GM23338 (cell line): ENCODE results near the gene HHAT.

Experiments
- CREB1 ChIP-seq: fragments of 250-450 bp; sonication (Bioruptor Pico); IDR thresholded peaks from 2 replicates; pipeline ENCODE4 v1.5.0; 2020; ENCODE audit warnings: low read depth, mild to moderate bottlenecking, moderate library complexity
- EZH2 ChIP-seq: fragments of 200-600 bp; sonication (generic); IDR thresholded peaks from one replicate; pipeline ENCODE4 v1.8.0; 2017; ENCODE audit warnings: antibody characterized with exemption, mild to moderate bottlenecking, low read depth; ENCODE audit not compliant: unreplicated experiment
- EZH2phosphoT487 ChIP-seq: fragments of 200-600 bp; sonication (generic); IDR thresholded peaks from one replicate; pipeline ENCODE4 v1.8.1; 2018; ENCODE audit warnings: antibody characterized with exemption; ENCODE audit not compliant: unreplicated experiment
- JUNB ChIP-seq: IDR thresholded peaks from one replicate; pipeline ENCODE4 v1.6.1; 2016; ENCODE audit warnings: antibody characterized with exemption; ENCODE audit not compliant: unreplicated experiment
- POLR2AphosphoS5 ChIP-seq: IDR thresholded peaks from 2 replicates; pipeline ENCODE4 v1.6.1; 2016; ENCODE audit warnings: antibody characterized with exemption, low read depth
- REST ChIP-seq: IDR thresholded peaks from one replicate; pipeline ENCODE4 v1.6.1; 2018; ENCODE audit warnings: antibody characterized with exemption; ENCODE audit not compliant: unreplicated experiment
- STAT1 ChIP-seq: IDR thresholded peaks from one replicate; pipeline ENCODE4 v1.6.1; 2016; ENCODE audit warnings: antibody characterized with exemption; ENCODE audit not compliant: unreplicated experiment
- ZNF331 ChIP-seq: fragments of 250-450 bp; sonication (Bioruptor Pico); IDR thresholded peaks from 2 replicates; pipeline ENCODE4 v1.5.0; 2020; ENCODE audit warnings: low read depth, mild to moderate bottlenecking, moderate library complexity
- TF ChIP-seq, protein P1 (sequence below), 2 experiments: fragments of 200-600 bp in 1 of 2; sonication (generic) in 1 of 2; conservative IDR thresholded peaks; 2 replicates each; pipeline versions ENCODE4 v1.5.1 to v1.6.1; 2016 to 2017; ENCODE audit warnings: antibody characterized with exemption in 2 of 2, low read depth in 2 of 2, mild to moderate bottlenecking in 2 of 2, moderate library complexity in 1 of 2

DNA sequence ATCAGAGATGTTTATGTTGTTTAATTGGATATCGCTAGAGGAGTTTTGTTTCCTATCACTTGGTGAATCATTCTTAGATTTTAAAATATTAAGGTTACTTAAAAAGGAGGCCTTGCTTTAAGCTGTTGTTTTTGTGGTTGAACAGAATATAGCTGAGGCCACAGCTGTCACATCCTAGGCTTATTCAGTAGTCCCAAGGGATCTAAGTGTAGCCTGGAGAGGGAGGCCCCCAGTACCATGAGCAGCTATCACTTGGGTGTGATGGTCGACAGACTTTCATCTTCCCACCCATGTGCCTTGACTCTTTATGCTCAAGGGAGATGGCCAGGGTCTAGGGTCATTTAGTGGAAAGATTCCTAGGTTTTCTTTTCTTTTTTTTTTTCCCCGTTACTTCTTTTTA lies 278.7 kb downstream of the HHAT start:
- no peak for TF ChIP-seq ZNF331
- TF ChIP-seq, protein P1, sequence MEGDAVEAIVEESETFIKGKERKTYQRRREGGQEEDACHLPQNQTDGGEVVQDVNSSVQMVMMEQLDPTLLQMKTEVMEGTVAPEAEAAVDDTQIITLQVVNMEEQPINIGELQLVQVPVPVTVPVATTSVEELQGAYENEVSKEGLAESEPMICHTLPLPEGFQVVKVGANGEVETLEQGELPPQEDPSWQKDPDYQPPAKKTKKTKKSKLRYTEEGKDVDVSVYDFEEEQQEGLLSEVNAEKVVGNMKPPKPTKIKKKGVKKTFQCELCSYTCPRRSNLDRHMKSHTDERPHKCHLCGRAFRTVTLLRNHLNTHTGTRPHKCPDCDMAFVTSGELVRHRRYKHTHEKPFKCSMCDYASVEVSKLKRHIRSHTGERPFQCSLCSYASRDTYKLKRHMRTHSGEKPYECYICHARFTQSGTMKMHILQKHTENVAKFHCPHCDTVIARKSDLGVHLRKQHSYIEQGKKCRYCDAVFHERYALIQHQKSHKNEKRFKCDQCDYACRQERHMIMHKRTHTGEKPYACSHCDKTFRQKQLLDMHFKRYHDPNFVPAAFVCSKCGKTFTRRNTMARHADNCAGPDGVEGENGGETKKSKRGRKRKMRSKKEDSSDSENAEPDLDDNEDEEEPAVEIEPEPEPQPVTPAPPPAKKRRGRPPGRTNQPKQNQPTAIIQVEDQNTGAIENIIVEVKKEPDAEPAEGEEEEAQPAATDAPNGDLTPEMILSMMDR (conservative IDR thresholded peaks at IDR 0.05; ENCODE audit: low read depth in 2 of 2), result no peak
- TF ChIP-seq POLR2AphosphoS5, result no peak
- no peak for TF ChIP-seq EZH2phosphoT487
- TF ChIP-seq REST, result no peak
- no peak for TF ChIP-seq EZH2
- TF ChIP-seq JUNB, result no peak
- TF ChIP-seq STAT1, result no peak
- TF ChIP-seq CREB1 (CRISPR knock-in tag), result no peak
